Measurements from ENCODE around the gene FKBP1A. TPM values are rescaled to one million over a fixed set of nuclear protein-coding genes. Genes with fewer than 3 reads are reported as not detected.

Gene FKBP1A
- total RNA-seq (2022; extraction: Qiagen RNA extraction; ENCODE audit: low read depth): 408 to 573 TPM (median 515 TPM) in 5 replicates

DNA sequence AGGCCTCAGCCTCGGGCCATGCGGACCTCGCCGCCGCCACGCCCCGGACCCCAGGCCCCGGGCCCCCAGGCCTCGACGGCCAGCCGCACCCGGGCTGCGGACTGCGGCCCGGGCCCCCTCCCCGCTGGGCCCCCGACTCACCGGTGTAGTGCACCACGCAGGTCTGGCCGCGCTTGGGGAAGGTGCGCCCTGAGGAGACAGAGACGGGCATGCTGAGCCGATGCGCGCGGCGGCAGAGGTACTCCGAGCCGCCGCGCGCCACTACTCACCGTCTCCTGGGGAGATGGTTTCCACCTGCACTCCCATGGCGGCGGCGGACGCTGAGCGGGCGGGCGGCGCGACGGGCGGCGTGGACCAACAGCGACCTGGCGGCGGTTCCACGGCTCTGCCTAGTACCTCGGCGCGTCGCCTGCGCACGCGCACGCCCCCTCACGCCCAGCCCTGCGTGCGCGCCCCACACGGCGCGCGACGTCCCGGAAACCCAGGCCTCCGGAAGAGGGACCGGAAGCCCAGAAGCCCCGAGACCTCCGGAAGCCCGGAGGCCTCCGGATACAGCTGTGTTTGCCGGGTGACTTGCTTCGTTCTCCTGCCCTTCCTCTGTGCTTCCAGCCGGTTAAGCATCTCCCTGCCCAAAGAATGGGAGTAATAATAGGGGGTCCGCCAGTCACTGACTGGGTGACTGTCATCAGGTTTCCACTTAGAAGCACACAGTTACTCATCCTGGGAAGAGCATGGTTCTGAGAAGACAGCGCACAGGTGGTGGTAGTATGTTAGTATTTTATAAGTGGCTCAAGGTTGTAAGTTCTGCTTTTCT is at the start of gene FKBP1A:
Gene FKBP1A (minus strand): TSS at position 362 of the 814 bp plus-strand sequence. CDS start 56 bp downstream, at position 306.

DNA sequence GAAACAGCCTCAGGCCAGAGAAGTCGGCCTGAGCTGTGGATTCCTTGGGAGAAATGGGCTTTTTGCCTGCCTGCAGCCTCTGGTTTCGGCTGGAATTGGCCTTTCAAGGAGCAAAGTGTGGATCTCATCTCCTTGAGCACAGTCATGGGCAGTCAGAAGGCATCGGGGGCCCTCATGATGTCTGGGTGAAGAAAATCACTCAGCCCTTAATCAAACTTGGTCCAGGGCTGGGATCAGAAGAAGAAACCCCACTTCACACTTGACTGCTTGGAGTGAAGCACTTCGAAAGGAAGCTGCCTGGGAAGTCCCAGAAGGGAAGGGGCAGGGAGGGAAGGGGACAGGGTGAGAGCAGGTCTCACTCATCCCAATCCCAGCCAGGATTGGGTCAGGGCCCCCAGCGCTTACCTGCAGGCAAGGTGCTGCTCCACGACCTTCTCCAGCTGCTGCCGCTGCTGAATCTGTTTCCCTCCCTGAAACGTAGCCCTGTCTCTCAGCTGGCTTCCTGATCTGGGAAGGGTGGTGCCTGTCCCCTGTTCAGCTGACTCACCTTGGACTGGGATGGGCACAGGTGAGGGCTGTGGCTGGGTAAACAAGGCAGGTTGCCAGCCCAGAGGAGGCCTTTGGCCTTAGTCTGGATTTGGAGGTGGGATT is 64.0 kb downstream of the FKBP1A start, which contains the start of gene SDCBP2:
Gene SDCBP2 (minus strand): TSS at position 460 of the 651 bp plus-strand sequence. CDS start 8,723 bp downstream, outside the sequence.

Other genes with a start within 250 kb of the FKBP1A start
- gene TMEM74B, start 208.1 kb downstream of the FKBP1A start, total RNA-seq (2022; extraction: Qiagen RNA extraction; ENCODE audit: low read depth): 2.5 to 5.3 TPM (median 3.4 TPM) in 5 replicates
- not detected in 5 replicates for gene C20orf202, start 189.6 kb downstream of the FKBP1A start, total RNA-seq (2022; extraction: Qiagen RNA extraction; ENCODE audit: low read depth)
- gene RAD21L1, start 167.0 kb downstream of the FKBP1A start, total RNA-seq (2022; extraction: Qiagen RNA extraction; ENCODE audit: low read depth): not detected in 5 replicates
- 2.4 to 5.1 TPM (median 4.4 TPM) in 5 replicates for gene SNPH, start 126.8 kb downstream of the FKBP1A start, total RNA-seq (2022; extraction: Qiagen RNA extraction; ENCODE audit: low read depth)
- gene SDCBP2, start 63.9 kb downstream of the FKBP1A start, total RNA-seq (2022; extraction: Qiagen RNA extraction; ENCODE audit: low read depth): 0.81 to 1.6 TPM (median 1.4 TPM) in 5 replicates
- gene NSFL1C, start 73.8 kb upstream of the FKBP1A start, total RNA-seq (2022; extraction: Qiagen RNA extraction; ENCODE audit: low read depth): 111 to 129 TPM (median 114 TPM) in 5 replicates
- gene SIRPB2, start 98.4 kb upstream of the FKBP1A start, total RNA-seq (2022; extraction: Qiagen RNA extraction; ENCODE audit: low read depth): 0.05 TPM in 1 of 5 replicates, not detected in the others
- not detected in 5 replicates for gene SIRPD, start 164.7 kb upstream of the FKBP1A start, total RNA-seq (2022; extraction: Qiagen RNA extraction; ENCODE audit: low read depth)
- gene SIRPB1, start 227.0 kb upstream of the FKBP1A start, total RNA-seq (2022; extraction: Qiagen RNA extraction; ENCODE audit: low read depth): 0.36 to 0.98 TPM (median 0.51 TPM) in 5 replicates

All from A549 treated with ZK216348 at 1 μM for 4 hours (cell line).